IPS-18c (cell line): ENCODE results near the gene CNRIP1.

Source experiments
- H3K4me3 ChIP-seq: 2 replicates; pipeline ENCODE4 v1.7.0; 2013; ENCODE audit warnings: low read depth, mild to moderate bottlenecking, low read length, moderate library complexity; ENCODE audit not compliant: insufficient read depth
- H3K9me3 ChIP-seq: one replicate; pipeline ENCODE4 v1.6.1; 2013; ENCODE audit warnings: mild to moderate bottlenecking, low read length, moderate library complexity; ENCODE audit not compliant: control insufficient read depth, insufficient read depth

The CNRIP1 gene

GRCh38 chr2:68345129-68345875, 25.6 kb upstream of the CNRIP1 start:
- no peak overlapping the region for H3K4me3 ChIP-seq
- H3K9me3 ChIP-seq, result no peaks in the 10 kb centered on the region

DNA sequence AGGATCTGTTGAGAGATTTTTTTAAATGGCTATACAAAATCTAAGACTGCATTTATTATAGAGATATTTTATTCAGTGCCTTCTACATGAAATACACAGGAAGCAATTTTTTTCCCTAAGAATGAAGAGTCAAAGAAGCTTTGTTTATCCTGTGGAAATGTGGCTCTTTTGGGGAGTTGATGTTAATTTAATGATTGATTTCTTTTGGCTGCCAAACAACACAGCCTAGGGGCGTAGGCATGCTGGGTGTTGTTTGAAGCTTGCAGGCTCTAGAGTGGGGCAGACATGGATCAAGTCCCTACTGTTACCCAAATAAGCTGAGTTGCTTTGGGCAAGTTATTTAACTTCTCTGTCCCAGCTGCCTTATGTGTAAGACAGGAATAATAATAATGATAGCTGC, 24.3 kb upstream of the CNRIP1 start:
- no peak overlapping the region for H3K4me3 ChIP-seq
- H3K9me3 ChIP-seq, result no peaks in the 10 kb centered on the region

DNA sequence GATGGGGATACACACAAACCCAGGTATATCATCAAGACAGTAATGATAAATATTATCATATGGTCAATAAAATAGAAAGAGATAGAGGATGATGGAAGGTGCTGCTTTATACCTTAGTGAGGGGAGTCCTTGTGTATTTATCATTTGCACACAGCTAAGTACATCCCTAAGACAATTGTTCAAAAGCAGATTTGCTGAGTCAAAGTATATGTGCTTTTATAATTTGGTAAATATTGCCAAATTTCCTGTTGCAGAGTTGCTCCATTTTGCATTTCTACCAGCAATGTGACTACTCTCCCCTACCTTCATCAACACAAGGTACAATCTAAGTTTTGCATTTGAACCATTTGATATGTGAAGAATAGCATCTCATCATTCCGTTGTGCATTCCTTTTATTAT, 22.7 kb upstream of the CNRIP1 start:
- no peaks in the 10 kb centered on the region for H3K9me3 ChIP-seq
- H3K4me3 ChIP-seq, result no peak overlapping the region

GRCh38 chr2:68341583-68341982, 21.8 kb upstream of the CNRIP1 start:
- Histone ChIP-seq H3K9me3 (no peaks in the 10 kb centered on the region), H3K4me3 (no peak overlapping the region)

- Histone ChIP-seq H3K4me3 (no peak overlapping the region), H3K9me3 (no peaks in the 10 kb centered on the region)
Observed at GRCh38 chr2:68341062-68341329, 21.2 kb upstream of the CNRIP1 start.

DNA sequence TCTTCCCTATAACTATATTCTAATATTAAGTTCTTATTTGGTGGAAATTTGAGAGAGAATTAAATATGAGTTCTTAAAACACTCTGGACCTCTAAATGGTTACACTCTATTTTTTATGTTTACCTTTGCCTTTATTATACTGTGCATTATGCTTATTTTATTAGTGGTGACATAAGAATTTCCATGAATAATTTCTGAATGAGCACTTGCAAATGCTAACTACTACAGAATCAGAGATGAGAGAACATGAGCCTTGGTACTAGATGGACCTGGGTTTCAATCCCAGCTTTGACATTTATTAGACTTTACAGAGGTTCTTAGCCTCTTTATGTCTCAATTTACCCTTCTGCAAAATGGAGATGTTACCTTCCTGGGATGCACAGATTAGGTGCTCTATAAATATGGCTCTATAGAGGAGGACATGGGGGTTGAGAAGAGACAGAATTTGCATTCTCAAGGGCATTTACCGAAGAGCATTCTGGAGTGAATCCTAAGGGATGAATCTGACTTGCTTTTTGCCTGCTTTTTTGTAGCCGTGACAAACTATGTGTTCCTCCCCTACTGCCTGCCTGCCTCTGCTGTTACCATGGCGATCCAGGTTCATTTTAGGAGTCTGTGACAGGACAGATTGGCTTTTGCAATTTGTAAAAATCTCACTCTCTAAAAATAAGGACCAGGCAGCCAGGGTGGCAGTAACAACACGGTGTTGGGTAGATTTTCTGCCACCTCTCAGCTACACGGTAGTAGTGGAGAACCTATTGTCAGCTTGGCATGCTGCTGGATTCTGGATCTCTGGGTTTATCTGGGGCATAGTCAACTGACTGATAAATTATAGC, 20.7 kb upstream of the CNRIP1 start:
- H3K9me3 ChIP-seq, result no peaks in the 10 kb centered on the region
- H3K4me3 ChIP-seq, result no peak overlapping the region

DNA sequence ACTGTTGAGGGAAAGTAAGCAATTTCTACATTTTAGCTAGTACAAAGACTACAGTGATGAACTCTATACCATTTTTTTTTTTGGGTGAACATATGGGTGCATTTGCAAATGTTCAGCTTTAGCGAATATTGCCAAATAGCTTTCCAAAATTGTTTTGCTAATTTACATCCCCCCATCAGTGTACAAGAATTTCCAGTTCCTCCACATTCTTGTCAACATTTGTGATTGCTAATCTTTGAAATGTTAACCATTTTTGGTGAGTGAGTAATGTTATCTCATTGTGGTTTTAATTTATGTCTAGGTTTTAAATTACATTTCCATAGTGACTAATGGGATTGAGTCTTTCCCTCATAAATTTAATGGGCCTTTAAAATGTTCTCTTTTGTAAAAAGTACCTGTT, 16.4 kb upstream of the CNRIP1 start:
- Histone ChIP-seq H3K9me3 (no peaks in the 10 kb centered on the region), H3K4me3 (no peak overlapping the region)

DNA sequence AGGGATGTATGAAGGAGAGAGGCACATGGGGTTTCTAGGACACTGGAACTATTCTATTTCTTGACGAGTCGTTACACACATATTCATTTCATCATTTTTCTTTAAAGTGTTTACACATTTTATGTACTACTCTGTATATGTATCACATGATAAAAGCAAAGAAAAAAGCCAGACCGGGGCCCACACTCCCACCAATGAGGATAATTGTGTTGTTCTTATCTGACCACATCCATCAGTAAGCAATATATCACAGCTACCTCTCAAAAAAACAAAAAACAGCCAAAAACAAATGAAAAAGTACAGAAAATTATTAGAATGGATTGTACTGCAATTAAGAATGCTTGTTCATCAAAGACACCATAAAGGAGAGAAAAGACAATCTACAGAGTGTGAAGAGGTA, 14.2 kb upstream of the CNRIP1 start:
- peaks cover 4% of the 10 kb centered on the region for H3K9me3 ChIP-seq
- no peak overlapping the region for H3K4me3 ChIP-seq

DNA sequence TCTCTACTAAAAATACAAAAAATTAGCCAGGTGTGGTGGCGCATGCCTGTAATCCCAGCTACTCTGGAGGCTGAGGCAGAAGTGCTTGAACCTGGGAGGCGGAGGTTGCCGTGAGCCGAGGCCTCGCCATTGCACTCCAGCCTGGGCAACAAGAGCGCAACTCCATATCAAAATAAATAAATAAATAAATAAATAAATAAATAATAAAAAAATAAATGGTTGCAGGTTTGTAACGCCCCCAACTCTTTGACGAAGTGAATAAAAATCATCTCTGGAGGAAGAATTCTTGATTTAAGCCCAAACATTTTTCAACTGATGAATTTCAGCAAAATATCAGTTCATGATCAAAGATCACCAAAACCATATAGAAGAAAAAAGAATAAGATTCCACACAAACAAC, 13.3 kb upstream of the CNRIP1 start:
- peaks cover 4% of the 10 kb centered on the region for H3K9me3 ChIP-seq
- H3K4me3 ChIP-seq, result no peak overlapping the region

DNA sequence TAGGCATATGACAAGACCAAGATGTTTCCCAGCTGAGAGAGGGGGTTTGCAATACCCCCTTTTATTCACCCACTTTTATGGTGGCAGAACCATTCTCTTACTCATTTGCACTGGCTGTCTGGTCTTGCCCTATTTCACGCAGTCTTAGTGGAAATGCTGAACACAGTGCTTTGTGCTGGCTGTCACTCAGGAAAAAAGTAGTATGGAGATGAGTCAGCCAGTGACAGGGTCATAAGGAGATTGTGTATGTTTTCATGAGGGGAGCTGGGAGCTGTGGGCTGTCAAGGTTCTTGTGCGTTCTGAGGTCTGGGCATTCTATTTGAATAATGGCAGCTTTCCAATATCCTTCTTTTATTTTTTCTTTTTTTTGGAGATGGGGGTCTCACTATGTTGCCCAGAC, 10.9 kb upstream of the CNRIP1 start:
- H3K4me3 ChIP-seq, result no peak overlapping the region; the same call in 1 of the 2 replicates
- H3K9me3 ChIP-seq, result peaks cover 4% of the 10 kb centered on the region

DNA sequence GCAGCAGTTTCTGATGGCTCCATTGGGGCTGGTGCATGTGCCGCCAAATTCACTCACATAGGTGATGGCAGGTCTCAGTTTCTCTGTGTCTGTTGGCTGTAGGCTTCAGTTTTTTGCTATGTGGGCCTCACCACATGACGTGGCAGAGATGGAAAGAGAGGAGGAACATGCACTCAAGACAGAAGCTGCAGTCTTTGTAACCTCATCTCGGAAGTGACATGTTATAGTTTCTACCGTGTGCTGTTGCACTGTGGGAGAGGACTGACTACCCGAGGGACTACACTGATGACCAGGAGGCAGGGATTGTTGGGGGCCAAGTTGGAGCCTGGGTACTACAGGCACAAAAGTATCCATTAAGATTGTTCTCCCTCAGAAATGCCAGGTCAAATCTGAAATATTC, 9.2 kb upstream of the CNRIP1 start:
- Histone ChIP-seq H3K9me3 (peaks cover 4% of the 10 kb centered on the region), H3K4me3 (no peak overlapping the region)

DNA sequence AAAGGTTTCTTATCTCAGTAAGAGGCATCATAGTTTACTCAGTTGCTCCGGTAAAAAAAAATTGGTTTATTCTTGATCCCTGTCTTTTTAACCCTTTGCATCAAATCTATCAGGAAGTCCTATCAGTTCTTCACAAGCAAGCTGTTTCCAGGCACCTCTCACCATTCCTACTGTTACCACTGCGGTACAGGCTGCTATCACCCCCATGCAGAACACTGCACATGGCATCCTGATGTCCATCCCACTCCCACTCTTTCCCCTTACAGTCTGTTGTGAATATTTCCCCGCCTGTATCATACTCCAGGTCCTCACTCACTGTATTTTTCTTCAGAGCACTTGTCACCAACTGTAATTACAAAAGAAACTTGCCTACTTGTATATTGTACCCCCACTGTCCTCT, 5.3 kb upstream of the CNRIP1 start:
- no peaks in the 10 kb centered on the region for H3K9me3 ChIP-seq
- H3K4me3 ChIP-seq, result no peak overlapping the region

- no peaks in the 10 kb centered on the region for H3K9me3 ChIP-seq
- peak overlapping the region; percentile 77 for H3K4me3 ChIP-seq
Observed at GRCh38 chr2:68320118-68320641, 431 bp upstream of the CNRIP1 start.

DNA sequence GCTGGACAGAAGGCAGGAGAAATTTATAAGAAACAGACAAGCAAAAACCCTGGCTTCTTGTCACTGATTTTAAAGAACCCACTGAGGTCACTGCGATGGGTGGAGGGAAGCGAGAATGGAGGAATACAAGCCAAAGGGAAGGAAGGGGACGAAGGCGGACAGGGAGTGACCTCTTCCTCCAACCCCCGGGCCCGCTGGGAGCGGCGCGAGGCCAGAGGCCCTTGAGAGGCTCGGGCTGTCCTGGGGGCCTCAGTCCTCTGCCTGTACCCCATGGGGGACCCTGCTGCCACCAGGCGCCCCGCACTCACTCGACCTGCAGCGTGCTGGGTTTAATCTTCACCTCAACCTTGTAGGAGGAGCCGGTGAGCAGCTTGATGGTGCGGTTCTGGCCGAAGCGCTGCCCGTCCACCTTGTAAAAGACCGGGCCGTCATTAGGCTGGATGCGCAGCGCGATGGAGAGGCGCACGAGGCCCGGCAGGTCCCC, 793 bp downstream of the CNRIP1 start:
- H3K9me3 ChIP-seq, result no peaks in the 10 kb centered on the region
- H3K4me3 ChIP-seq, result peak overlapping the region; percentile 77

DNA sequence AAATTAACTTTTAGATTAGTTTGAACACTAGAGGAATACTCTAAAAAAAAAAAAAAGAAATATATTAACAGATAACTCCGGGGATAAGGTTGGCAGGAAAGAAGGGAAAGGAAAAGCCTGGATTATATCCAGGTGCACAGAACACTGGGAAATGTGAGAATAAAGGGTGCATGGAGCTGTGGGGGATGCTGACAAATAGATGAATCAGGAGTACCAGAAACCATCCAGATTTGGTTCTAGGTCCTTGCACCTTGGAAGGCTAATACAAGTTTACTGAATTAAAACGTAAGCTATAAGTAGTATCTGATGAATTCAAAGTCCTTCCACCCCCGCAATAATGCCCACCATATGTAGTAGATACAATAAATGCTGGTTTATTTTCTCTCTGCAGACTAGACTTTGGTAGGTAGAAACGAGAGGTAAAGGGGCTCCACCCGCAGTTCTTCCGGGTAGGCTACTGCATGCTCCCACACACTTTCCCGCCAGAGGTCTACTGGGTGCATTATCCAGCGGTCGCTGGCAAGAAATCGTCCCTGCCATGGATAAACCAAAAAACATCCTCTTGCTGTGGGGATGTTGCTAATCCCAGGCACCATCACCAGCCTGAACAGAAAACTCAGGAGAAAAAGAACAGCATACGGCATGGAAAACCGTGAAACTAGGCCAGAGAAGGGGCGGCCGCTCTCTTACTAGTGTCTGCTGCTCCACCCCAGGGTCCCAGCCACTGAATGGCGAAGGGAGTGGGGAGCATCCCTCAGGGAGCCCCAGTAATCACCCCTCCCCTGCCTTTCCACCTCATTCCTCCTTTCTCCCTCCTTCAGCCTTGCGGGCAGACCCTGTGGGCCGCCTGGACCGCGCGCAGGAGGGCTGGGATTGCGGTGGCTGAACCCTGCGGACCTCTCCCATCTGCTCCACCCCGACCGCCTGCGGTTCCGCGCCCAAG, 1.5 kb downstream of the CNRIP1 start:
- H3K4me3 ChIP-seq, result peak overlapping the region; percentile 77
- no peaks in the 10 kb centered on the region for H3K9me3 ChIP-seq

DNA sequence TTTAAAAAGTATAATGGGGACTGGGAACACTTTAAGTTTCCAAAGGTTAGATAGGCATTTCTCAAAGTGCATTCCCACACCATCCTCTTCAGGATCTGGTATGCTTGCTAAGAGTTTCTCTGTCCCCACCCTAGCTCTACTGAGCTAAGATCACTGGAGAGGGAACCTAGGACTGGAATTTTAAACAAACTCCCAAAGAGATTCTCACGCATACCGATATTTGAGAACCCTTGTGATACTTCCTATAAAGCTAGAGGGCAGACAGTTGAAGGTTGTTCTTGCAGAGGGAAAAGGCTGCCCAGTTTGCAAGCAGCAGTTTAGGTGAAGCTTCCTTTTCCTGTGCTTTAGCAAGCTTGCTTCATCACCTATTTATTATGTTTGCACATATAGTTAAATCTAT, 3.6 kb downstream of the CNRIP1 start:
- Histone ChIP-seq H3K9me3 (no peaks in the 10 kb centered on the region), H3K4me3 (no peak overlapping the region)

GRCh38 chr2:68311033-68311432, 8.7 kb downstream of the CNRIP1 start:
- Histone ChIP-seq H3K4me3 (no peak overlapping the region), H3K9me3 (no peaks in the 10 kb centered on the region)
